MM.1S (cell line): ENCODE results near the gene ALPL.

ENCODE experiments used
- DNase-seq: peaks from one replicate; pipeline ENCODE4 v3.0.0-alpha.2; 2015
- H2AFZ ChIP-seq: fragments of 300-600 bp; sonication (generic); 2 replicates; pipeline ENCODE4 v1.6.0; 2016; ENCODE audit warnings: antibody characterized with exemption, low read length
- H3F3A ChIP-seq: fragments of 300-600 bp; sonication (generic); 2 replicates; pipeline ENCODE4 v1.6.1; 2016; ENCODE audit warnings: mild to moderate bottlenecking, antibody characterized with exemption, low read length, moderate library complexity, mixed read lengths; ENCODE audit not compliant: insufficient read depth
- H3K27ac ChIP-seq: fragments of 300-600 bp; sonication (generic); 2 replicates; pipeline ENCODE4 v1.5.1; 2016; ENCODE audit warnings: mild to moderate bottlenecking, low read length
- H3K27me3 ChIP-seq: fragments of 300-600 bp; sonication (generic); replicated peaks from 2 replicates; pipeline ENCODE4 v1.6.0; 2016; ENCODE audit warnings: low read length; ENCODE audit not compliant: insufficient read depth
- H3K36me3 ChIP-seq: fragments of 300-600 bp; sonication (generic); replicated peaks from 2 replicates; pipeline ENCODE4 v1.6.1; 2016; ENCODE audit warnings: mild to moderate bottlenecking, low read length, mixed read lengths; ENCODE audit not compliant: insufficient read depth
- H3K4me1 ChIP-seq: fragments of 300-600 bp; sonication (generic); 2 replicates; pipeline ENCODE4 v1.6.1; 2016; ENCODE audit warnings: low read length, mixed read lengths
- H3K4me2 ChIP-seq: fragments of 300-600 bp; sonication (generic); 2 replicates; pipeline ENCODE4 v1.6.0; 2016; ENCODE audit warnings: low read depth, low read length
- H3K4me3 ChIP-seq: fragments of 300-600 bp; sonication (generic); 2 replicates; pipeline ENCODE4 v1.5.1; 2016; ENCODE audit warnings: low read length, mixed read lengths
- H3K79me2 ChIP-seq: fragments of 300-600 bp; sonication (generic); 2 replicates; pipeline ENCODE4 v1.6.1; 2016; ENCODE audit warnings: mixed run types, low read length, mixed read lengths
- H3K9ac ChIP-seq: fragments of 300-600 bp; sonication (generic); 2 replicates; pipeline ENCODE4 v1.6.1; 2016; ENCODE audit warnings: low read length, mixed read lengths
- H3K9me2 ChIP-seq: fragments of 300-600 bp; sonication (generic); replicated peaks from 2 replicates; pipeline ENCODE4 v1.6.1; 2016; ENCODE audit warnings: mild to moderate bottlenecking, low read length, mixed read lengths; ENCODE audit not compliant: insufficient read depth
- H3K9me3 ChIP-seq: fragments of 300-600 bp; sonication (generic); replicated peaks from 2 replicates; pipeline ENCODE4 v1.6.1; 2016; ENCODE audit warnings: mild to moderate bottlenecking, low read length, mixed read lengths; ENCODE audit not compliant: insufficient read depth
- H4K20me1 ChIP-seq: fragments of 300-600 bp; sonication (generic); 2 replicates; pipeline ENCODE4 v1.6.1; 2016; ENCODE audit warnings: mild to moderate bottlenecking, low read length, moderate library complexity, mixed read lengths; ENCODE audit not compliant: insufficient read depth
- CTCF ChIP-seq: fragments of 300-600 bp; sonication (generic); IDR thresholded peaks from 2 replicates; pipeline ENCODE4 v1.5.1; 2016; ENCODE audit warnings: antibody characterized with exemption, low read length, mixed read lengths
- EZH2 ChIP-seq: fragments of 300-600 bp; sonication (generic); optimal IDR thresholded peaks from 2 replicates; pipeline ENCODE3; 2017; ENCODE audit warnings: low read depth, mild to moderate bottlenecking, antibody characterized with exemption, low read length, mixed read lengths
- EZH2phosphoT487 ChIP-seq: fragments of 300-600 bp; sonication (generic); IDR thresholded peaks from 2 replicates; pipeline ENCODE4 v1.6.1; 2018; ENCODE audit warnings: antibody characterized with exemption, low read length

The ALPL gene

GRCh38 chr1:21489146-21489545, 20.1 kb upstream of the ALPL start:
- Histone ChIP-seq H3K27ac (no peak overlapping the region), H3F3A (no peaks in the 10 kb centered on the region), H3K27me3 (peaks cover 38% of the 10 kb centered on the region), H3K4me1 (no peaks in the 10 kb centered on the region), H3K9me3 (no peaks in the 10 kb centered on the region), H2AFZ (no peak overlapping the region), H3K4me2 (peak overlapping the region; percentile 17; the same call in 1 of the 2 replicates), H3K9ac (no peak overlapping the region), H3K4me3 (no peak overlapping the region), H3K79me2 (no peaks in the 10 kb centered on the region), H3K36me3 (no peaks in the 10 kb centered on the region), H3K9me2 (no peaks in the 10 kb centered on the region), H4K20me1 (no peaks in the 10 kb centered on the region)
- no peak for TF ChIP-seq EZH2
- DNase-seq, result no peak

- no peaks in the 10 kb centered on the region for H3K9me3 ChIP-seq
- H3K36me3 ChIP-seq, result no peaks in the 10 kb centered on the region
- DNase-seq, result peak; percentile 47
- H3F3A ChIP-seq, result no peaks in the 10 kb centered on the region
- H3K27me3 ChIP-seq, result peaks cover 42% of the 10 kb centered on the region
- no peak overlapping the region for H3K4me2 ChIP-seq
- no peak overlapping the region for H3K4me3 ChIP-seq
- no peaks in the 10 kb centered on the region for H4K20me1 ChIP-seq
- H3K79me2 ChIP-seq, result no peaks in the 10 kb centered on the region
- no peak overlapping the region for H3K9ac ChIP-seq
- no peak overlapping the region for H3K27ac ChIP-seq
- no peak overlapping the region for H2AFZ ChIP-seq
- no peaks in the 10 kb centered on the region for H3K4me1 ChIP-seq
- H3K9me2 ChIP-seq, result no peaks in the 10 kb centered on the region
- TF ChIP-seq EZH2 (no peak), EZH2phosphoT487 (no peak), CTCF (peak; percentile 66)
These were observed 18.3 kb upstream of the ALPL start for GRCh38 chr1:21490774-21491487.

DNA sequence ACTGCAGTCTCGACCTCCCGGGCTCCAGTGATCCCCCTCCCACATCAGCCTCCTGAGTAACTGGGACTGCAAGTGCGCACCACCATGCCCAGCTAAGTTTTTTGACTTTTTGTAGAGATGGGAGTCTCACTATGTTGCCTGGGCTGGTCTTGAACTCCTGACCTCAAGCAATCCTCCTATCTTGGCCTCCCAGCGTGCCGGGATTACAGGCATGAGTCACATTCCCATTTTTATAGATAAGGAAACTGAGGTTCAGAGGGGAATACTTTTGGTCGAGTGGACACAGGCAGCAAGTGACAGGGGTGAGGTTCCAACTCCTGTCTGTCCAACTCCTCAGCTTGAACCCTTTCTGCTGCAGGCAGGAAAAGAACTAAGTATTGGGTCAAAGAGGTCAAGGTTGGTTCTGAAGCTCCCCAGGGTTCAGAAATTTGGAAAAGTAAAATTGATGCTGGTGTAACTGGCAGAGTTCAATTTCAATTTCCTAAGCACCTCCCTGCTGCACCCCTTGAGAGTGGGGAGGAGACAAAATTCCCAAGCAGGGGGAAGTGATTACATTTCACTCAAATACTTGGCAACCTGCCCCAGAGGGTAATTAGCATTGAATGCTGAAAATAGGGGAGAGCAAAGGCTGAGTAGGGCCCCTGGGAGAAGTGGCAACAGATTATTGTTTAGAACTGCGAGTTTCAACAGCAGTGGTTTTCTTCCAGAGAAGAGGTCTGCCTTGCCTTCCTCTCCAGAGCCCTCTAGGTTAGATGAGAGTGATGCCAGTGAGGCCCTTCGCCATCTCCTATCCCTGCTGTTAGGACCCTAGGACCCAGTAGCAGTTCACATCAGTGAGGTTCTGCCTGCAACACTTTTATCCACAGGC, 17.5 kb upstream of the ALPL start:
- Histone ChIP-seq H3K4me2 (no peak overlapping the region), H3K27ac (no peak overlapping the region), H3K9me3 (no peaks in the 10 kb centered on the region), H3K27me3 (peaks cover 42% of the 10 kb centered on the region), H2AFZ (no peak overlapping the region), H3K79me2 (no peaks in the 10 kb centered on the region), H3F3A (no peaks in the 10 kb centered on the region), H3K4me3 (no peak overlapping the region), H3K9me2 (no peaks in the 10 kb centered on the region), H4K20me1 (no peaks in the 10 kb centered on the region), H3K9ac (no peak overlapping the region), H3K36me3 (no peaks in the 10 kb centered on the region), H3K4me1 (no peaks in the 10 kb centered on the region)
- DNase-seq, result no peak
- TF ChIP-seq EZH2phosphoT487 (no peak), CTCF (no peak), EZH2 (no peak)

- Histone ChIP-seq H3K9me2 (no peaks in the 10 kb centered on the region), H3K9me3 (no peaks in the 10 kb centered on the region), H3K27me3 (peaks cover 46% of the 10 kb centered on the region), H3F3A (no peaks in the 10 kb centered on the region), H3K4me1 (no peaks in the 10 kb centered on the region), H3K9ac (no peak overlapping the region), H3K36me3 (no peaks in the 10 kb centered on the region), H3K79me2 (no peaks in the 10 kb centered on the region), H3K4me3 (no peak overlapping the region), H3K4me2 (no peak overlapping the region), H2AFZ (no peak overlapping the region), H3K27ac (no peak overlapping the region), H4K20me1 (no peaks in the 10 kb centered on the region)
- no peak for TF ChIP-seq CTCF
- no peak for TF ChIP-seq EZH2phosphoT487
- TF ChIP-seq EZH2, result no peak
- DNase-seq, result no peak
These were observed 16.9 kb upstream of the ALPL start for GRCh38 chr1:21492356-21492625.
